Femur (tissue), 1 donor: ENCODE data around the gene CD48.

ENCODE experiments used
- DNase-seq: peaks from one replicate; pipeline ENCODE4 v3.0.0-alpha.2; 2017

The CD48 gene

GRCh38 chr1:160630523-160631451 lies 80.8 kb downstream of the CD48 start:
- no peak for DNase-seq

DNA sequence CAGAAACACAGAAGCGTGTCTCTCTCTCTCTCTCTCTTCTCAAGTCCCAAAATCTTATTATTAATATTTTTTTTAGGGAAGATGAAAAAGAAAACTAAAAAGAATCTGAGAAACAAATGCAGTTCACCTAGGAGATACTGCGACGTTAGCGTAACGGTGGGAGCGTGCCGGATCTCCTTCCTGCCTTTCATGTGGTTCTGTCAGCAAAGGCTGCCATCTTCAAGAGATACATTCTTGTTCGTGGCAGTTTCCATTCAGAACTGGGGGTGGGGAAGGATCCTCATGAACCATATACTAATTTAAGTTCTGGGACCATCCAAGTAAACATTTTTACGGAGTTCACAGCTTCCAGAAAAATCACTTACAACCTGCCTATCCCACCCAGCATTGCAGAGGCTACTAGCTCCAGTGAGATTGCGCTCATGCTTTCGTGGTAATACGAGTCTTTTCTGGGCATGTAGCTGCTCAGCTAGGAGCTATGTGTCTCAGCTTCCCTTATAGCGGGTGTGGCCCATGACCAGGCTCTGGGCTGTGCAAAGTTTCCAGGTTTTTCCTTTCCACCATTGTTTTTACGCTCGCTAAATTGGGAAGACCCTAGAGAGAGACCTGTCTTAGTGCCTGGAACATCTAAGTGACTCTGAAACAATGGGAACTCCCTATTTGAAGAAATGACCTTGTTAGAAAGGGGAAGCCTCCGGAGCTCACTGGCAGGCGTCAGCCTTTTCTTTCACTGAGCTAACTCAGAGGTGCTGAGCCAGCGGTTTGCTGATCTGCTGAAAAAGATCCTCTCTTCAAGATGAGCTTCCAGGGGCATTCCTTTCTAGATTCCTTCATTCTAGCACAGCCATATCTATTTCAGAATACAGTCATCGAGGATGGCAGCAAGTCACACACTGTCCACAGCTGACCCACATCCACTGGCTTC lies 82.1 kb downstream of the CD48 start:
- DNase-seq, result peak; percentile 44

- no peak for DNase-seq
Observed at GRCh38 chr1:160628799-160629263, 82.8 kb downstream of the CD48 start.
